SIG-M5 treated with dmso at 0.1 percent for 504 hours (cell line): Measurements from ENCODE around the gene BBC3.

Source experiments
- DNase-seq: peaks from one replicate; lab custom pipeline; 2025; ENCODE audit not compliant: unreplicated experiment; lab: John Stamatoyannopoulos, UW

The BBC3 gene

GRCh38 chr19:47203254-47203653 lies 27.7 kb downstream of the BBC3 start:
- DNase-seq, result no peak

GRCh38 chr19:47200530-47200929 lies 30.5 kb downstream of the BBC3 start:
- DNase-seq, result no peak

GRCh38 chr19:47197141-47197540 lies 33.9 kb downstream of the BBC3 start:
- DNase-seq, result no peak

- DNase-seq, result no peak
Measured at GRCh38 chr19:47195434-47195833, 35.6 kb downstream of the BBC3 start.

- DNase-seq, result no peak
Measured at GRCh38 chr19:47190167-47190727, 40.8 kb downstream of the BBC3 start.

- DNase-seq, result no peak
Measured at GRCh38 chr19:47188507-47189033, 42.4 kb downstream of the BBC3 start.

GRCh38 chr19:47187797-47188196 lies 43.2 kb downstream of the BBC3 start:
- DNase-seq, result no peak

GRCh38 chr19:47187335-47187655 lies 43.7 kb downstream of the BBC3 start:
- no peak for DNase-seq

GRCh38 chr19:47186446-47187334 lies 44.3 kb downstream of the BBC3 start:
- no peak for DNase-seq

GRCh38 chr19:47183601-47184000 lies 47.4 kb downstream of the BBC3 start:
- DNase-seq, result no peak

- no peak for DNase-seq
Measured at GRCh38 chr19:47179653-47180310, 51.2 kb downstream of the BBC3 start.

GRCh38 chr19:47176627-47177090 lies 54.3 kb downstream of the BBC3 start:
- no peak for DNase-seq

- no peak for DNase-seq
Measured at GRCh38 chr19:47176071-47176626, 54.9 kb downstream of the BBC3 start.

GRCh38 chr19:47172666-47173455 lies 58.1 kb downstream of the BBC3 start:
- no peak for DNase-seq
